Adrenal gland (tissue), 5 donors: Measurements from ENCODE around the gene CST6.

Experiments
- CTCF ChIP-seq, 6 experiments: fragments of 450-650 bp in 4 of 6; fragments of 200-600 bp in 2 of 6; sonication (generic) in 1 of 6; IDR thresholded peaks; 1 replicate in 5 of 6; 2 replicates in 1 of 6; pipeline versions ENCODE4 v1.5.1 to v1.8.0; 2016 to 2021; ENCODE audit warnings: antibody characterized with exemption in 6 of 6, mild to moderate bottlenecking in 2 of 6, moderate library complexity in 1 of 6
- POLR2A ChIP-seq, 2 donors: fragments of 450-650 bp; IDR thresholded peaks; one replicate each; pipeline ENCODE4 v1.6.1; 2017; ENCODE audit warnings: antibody characterized with exemption in 2 of 2, mild to moderate bottlenecking in 2 of 2, moderate library complexity in 1 of 2
- donor health status: DM: no; HTN: no; CAD: no.

GRCh38 chr11:65964906-65965305 is 46.9 kb upstream of the CST6 start:
- TF ChIP-seq CTCF (IDR thresholded peaks at IDR 0.05) (no peak), POLR2A (IDR thresholded peaks at IDR 0.05) (no peak)
